Lower lobe of right lung (tissue), 2 donors: Measurements from ENCODE around the gene NRSN1. TPM values are rescaled to one million over a fixed set of nuclear protein-coding genes. Genes with fewer than 3 reads are reported as not detected.

Experiments used
- ATAC-seq, 2 donors: fragments of 200-7000 bp; cut with Tn5 transposase; one replicate each; pipeline ENCODE4 v1.9.1; 2020 to 2022; ENCODE audit warnings: mild to moderate bottlenecking in 2 of 2, moderate library complexity in 2 of 2
- DNase-seq: peaks from one replicate; pipeline ENCODE4 v3.0.0-alpha.2; 2020
- H3K27ac ChIP-seq: fragments of 200-600 bp; one replicate; pipeline ENCODE4 v1.8.0; 2022
- H3K27me3 ChIP-seq: fragments of 200-600 bp; one replicate; pipeline ENCODE4 v1.8.0; 2022; ENCODE audit warnings: low read depth
- H3K36me3 ChIP-seq: fragments of 200-600 bp; one replicate; pipeline ENCODE4 v1.8.0; 2022; ENCODE audit warnings: mild to moderate bottlenecking
- H3K4me1 ChIP-seq: fragments of 200-600 bp; one replicate; pipeline ENCODE4 v1.8.0; 2022
- H3K4me3 ChIP-seq: fragments of 200-600 bp; one replicate; pipeline ENCODE4 v1.8.0; 2022; ENCODE audit warnings: mild to moderate bottlenecking
- H3K9me3 ChIP-seq: fragments of 200-600 bp; one replicate; pipeline ENCODE4 v1.8.0; 2022
- CTCF ChIP-seq: fragments of 200-600 bp; IDR thresholded peaks from one replicate; pipeline ENCODE4 v1.8.0; 2022; ENCODE audit warnings: antibody characterized with exemption, mild to moderate bottlenecking
- intact Hi-C: fragments of 100-400 bp; cut with DNase I; formaldehyde crosslinking; loops from one replicate; pipeline ENCODE4 v1.11.0; 2022
- total RNA-seq: library from RNA; stranded (reverse); fragmentation: NEBNext Ultra II Directional; extraction: Animal tissue kit (Norgen Biotek cat#: 25700); gene quantifications from one replicate; pipeline ENCODE4 v1.2.1, GENCODE V29; 2021
- donor health status: DM: no; HTN: yes; CAD: no; lungs with severe emphysema.

The NRSN1 gene
- total RNA-seq, 1 donor from 2014 or later, result not detected

GRCh38 chr6:24122139-24122538 lies 3.9 kb upstream of the NRSN1 start:
- TF ChIP-seq CTCF, result no peak
- H3K4me1 ChIP-seq, result no peaks in the 10 kb centered on the region
- H3K36me3 ChIP-seq, result no peaks in the 10 kb centered on the region
- no peaks in the 10 kb centered on the region for H3K9me3 ChIP-seq
- peaks cover 19% of the 10 kb centered on the region for H3K27me3 ChIP-seq
- no peak overlapping the region for H3K27ac ChIP-seq
- no peak for ATAC-seq
- DNase-seq, result no peak
- H3K4me3 ChIP-seq, result no peak overlapping the region
- intact Hi-C loops, result no loop called here

GRCh38 chr6:24126586-24127192 lies 674 bp downstream of the NRSN1 start:
- ATAC-seq, result peak in 1 of 2 donors; percentile 41
- DNase-seq, result no peak
- H3K9me3 ChIP-seq, result no peaks in the 10 kb centered on the region
- intact Hi-C loops, result no loop called here
- TF ChIP-seq CTCF, result no peak
- H3K4me3 ChIP-seq, result no peak overlapping the region
- no peaks in the 10 kb centered on the region for H3K4me1 ChIP-seq
- H3K36me3 ChIP-seq, result no peaks in the 10 kb centered on the region
- H3K27ac ChIP-seq, result no peak overlapping the region
- peaks cover 19% of the 10 kb centered on the region for H3K27me3 ChIP-seq

- intact Hi-C loops, result no loop called here
- H3K4me1 ChIP-seq, result no peaks in the 10 kb centered on the region
- peaks cover 19% of the 10 kb centered on the region for H3K27me3 ChIP-seq
- H3K36me3 ChIP-seq, result no peaks in the 10 kb centered on the region
- no peak for TF ChIP-seq CTCF
- no peak for DNase-seq
- no peaks in the 10 kb centered on the region for H3K9me3 ChIP-seq
- ATAC-seq, result no peak
- H3K4me3 ChIP-seq, result no peak overlapping the region
- H3K27ac ChIP-seq, result no peak overlapping the region
Measured at GRCh38 chr6:24127316-24127715, 1.3 kb downstream of the NRSN1 start.

GRCh38 chr6:24131751-24132150 lies 5.7 kb downstream of the NRSN1 start:
- H3K4me3 ChIP-seq, result no peak overlapping the region
- no peaks in the 10 kb centered on the region for H3K9me3 ChIP-seq
- intact Hi-C loops, result no loop called here
- H3K27me3 ChIP-seq, result no peaks in the 10 kb centered on the region
- ATAC-seq (no peak), DNase-seq (no peak)
- no peaks in the 10 kb centered on the region for H3K4me1 ChIP-seq
- H3K36me3 ChIP-seq, result no peaks in the 10 kb centered on the region
- no peak overlapping the region for H3K27ac ChIP-seq
- TF ChIP-seq CTCF, result no peak

- H3K4me1 ChIP-seq, result no peaks in the 10 kb centered on the region
- no peak for ATAC-seq
- no peak for TF ChIP-seq CTCF
- no peaks in the 10 kb centered on the region for H3K9me3 ChIP-seq
- no peak for DNase-seq
- no peaks in the 10 kb centered on the region for H3K27me3 ChIP-seq
- no peaks in the 10 kb centered on the region for H3K36me3 ChIP-seq
- intact Hi-C loops, result no loop called here
- no peak overlapping the region for H3K4me3 ChIP-seq
- no peak overlapping the region for H3K27ac ChIP-seq
Measured at GRCh38 chr6:24139080-24139479, 13.1 kb downstream of the NRSN1 start.

GRCh38 chr6:24139639-24140038 lies 13.6 kb downstream of the NRSN1 start:
- TF ChIP-seq CTCF, result no peak
- ATAC-seq (no peak), DNase-seq (no peak)
- no peaks in the 10 kb centered on the region for H3K9me3 ChIP-seq
- no peak overlapping the region for H3K27ac ChIP-seq
- no peaks in the 10 kb centered on the region for H3K36me3 ChIP-seq
- no peaks in the 10 kb centered on the region for H3K4me1 ChIP-seq
- intact Hi-C loops, result no loop called here
- no peak overlapping the region for H3K4me3 ChIP-seq
- H3K27me3 ChIP-seq, result no peaks in the 10 kb centered on the region
